Thyroid gland (tissue), 4 donors: Measurements from ENCODE around the gene TRIM24. TPM values are rescaled to one million over a fixed set of nuclear protein-coding genes. Genes with fewer than 3 reads are reported as not detected.

ENCODE experiments used
- DNase-seq, 2 donors: peaks; one replicate each; pipeline ENCODE4 v3.0.0-alpha.2; 2019
- H3K27ac ChIP-seq, 3 donors: fragments of 200-600 bp; sonication (generic); 1 replicate in 2 of 3; 2 replicates in 1 of 3; pipeline ENCODE4 v1.5.1; 2016 to 2019; ENCODE audit warnings: mild to moderate bottlenecking in 1 of 3, moderate library complexity in 1 of 3
- H3K27me3 ChIP-seq: fragments of 200-600 bp; sonication (generic); one replicate; pipeline ENCODE4 v1.5.1; 2019
- H3K36me3 ChIP-seq, 2 donors: fragments of 200-600 bp; sonication (generic); one replicate each; pipeline ENCODE4 v1.5.1; 2016 to 2019
- H3K4me1 ChIP-seq, 2 donors: fragments of 200-600 bp; sonication (generic); one replicate each; pipeline ENCODE4 v1.5.1; 2017 to 2019
- H3K4me3 ChIP-seq, 3 donors: fragments of 200-600 bp; sonication (generic); replicated peaks in 1 of 3; 1 replicate in 2 of 3; 2 replicates in 1 of 3; pipeline ENCODE4 v1.5.1; 2016; ENCODE audit warnings: mild to moderate bottlenecking in 1 of 3
- H3K9me3 ChIP-seq: fragments of 200-600 bp; sonication (generic); one replicate; pipeline ENCODE4 v1.5.1; 2017
- CTCF ChIP-seq, 6 experiments: fragments of 200-600 bp in 3 of 6; fragments of 450-650 bp in 3 of 6; sonication (generic) in 3 of 6; IDR thresholded peaks; one replicate each; pipeline ENCODE4 v1.5.1; 2016 to 2019; ENCODE audit warnings: antibody characterized with exemption in 6 of 6, mild to moderate bottlenecking in 2 of 6, inconsistent platforms in 1 of 6, moderate library complexity in 1 of 6
- POLR2A ChIP-seq, 2 donors: fragments of 450-650 bp; IDR thresholded peaks; one replicate each; pipeline ENCODE4 v1.6.1; 2017; ENCODE audit warnings: antibody characterized with exemption in 2 of 2, mild to moderate bottlenecking in 2 of 2, moderate library complexity in 1 of 2
- WGBS, 2 donors: methylation state at CpG; one replicate each; pipeline ENCODE4 v1.1.5; 2017; 5-methylcytosine and 5-hydroxymethylcytosine counted together
- intact Hi-C: fragments of 100-400 bp; cut with DNase I; formaldehyde crosslinking; loops from one replicate; pipeline ENCODE4 v1.15.1; 2023
- total RNA-seq, 4 donors: library from RNA; depleted of rRNA; stranded (reverse); fragments of >200 nt; gene quantifications; one replicate each; pipeline ENCODE4 v1.2.3, GENCODE V29; 2016

The TRIM24 gene
- total RNA-seq, 4 donors from 2014 or later, result 21.8 to 27.0 (median 24.7) TPM

DNA sequence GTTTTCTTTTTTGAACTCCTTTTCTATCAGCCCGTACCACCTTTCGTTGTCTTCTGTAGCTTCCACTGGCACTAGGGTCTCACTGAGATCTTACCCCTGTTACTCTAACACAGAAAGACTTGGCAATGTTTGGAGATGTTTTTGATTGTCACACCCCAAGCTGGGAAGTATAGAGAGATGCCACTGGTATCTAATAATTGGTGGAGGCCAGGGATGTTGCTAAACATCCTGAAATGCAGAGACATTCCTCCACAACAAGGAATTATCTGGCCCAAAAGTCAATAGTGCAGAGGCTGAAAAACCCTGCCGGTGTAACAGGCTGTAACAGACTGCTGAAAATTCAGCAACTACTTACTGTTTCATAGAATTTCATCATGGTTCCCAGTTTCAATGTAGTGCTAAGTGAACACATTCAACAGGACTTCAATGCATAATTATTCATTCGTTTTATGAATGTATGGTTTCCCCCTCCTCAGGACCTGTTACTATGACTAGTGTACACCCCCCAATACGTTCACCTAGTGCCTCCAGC, 115.9 kb downstream of the TRIM24 start:
- TF ChIP-seq POLR2A (IDR thresholded peaks at IDR 0.05), result no peak
- TF ChIP-seq CTCF (IDR thresholded peaks at IDR 0.05), result no peak
- Histone ChIP-seq H3K4me3 (no peak overlapping the region), H3K9me3 (no peaks in the 10 kb centered on the region), H3K36me3 (peaks cover 1 to 22% of the 10 kb centered on the region in 2 donors), H3K4me1 (no peaks in the 10 kb centered on the region), H3K27ac (no peak overlapping the region), H3K27me3 (no peaks in the 10 kb centered on the region)
- no peak for DNase-seq
- intact Hi-C loops, result no loop called here
- 98% methylated on average over 5 of the region's 5 CpGs for WGBS, 2 donors

- no peaks in the 10 kb centered on the region for H3K27me3 ChIP-seq
- no peak overlapping the region for H3K27ac ChIP-seq
- intact Hi-C loops, result no loop called here
- peaks cover 4 to 19% of the 10 kb centered on the region in 2 donors for H3K36me3 ChIP-seq
- WGBS, 2 donors, result 85 to 93% methylated on average over 1 of the region's 1 CpG
- no peaks in the 10 kb centered on the region for H3K9me3 ChIP-seq
- no peak overlapping the region for H3K4me3 ChIP-seq
- DNase-seq, result no peak
- no peaks in the 10 kb centered on the region for H3K4me1 ChIP-seq
- TF ChIP-seq CTCF (IDR thresholded peaks at IDR 0.05), result no peak
- no peak for TF ChIP-seq POLR2A (IDR thresholded peaks at IDR 0.05)
These were observed 119.1 kb downstream of the TRIM24 start for GRCh38 chr7:138579136-138579535.

DNA sequence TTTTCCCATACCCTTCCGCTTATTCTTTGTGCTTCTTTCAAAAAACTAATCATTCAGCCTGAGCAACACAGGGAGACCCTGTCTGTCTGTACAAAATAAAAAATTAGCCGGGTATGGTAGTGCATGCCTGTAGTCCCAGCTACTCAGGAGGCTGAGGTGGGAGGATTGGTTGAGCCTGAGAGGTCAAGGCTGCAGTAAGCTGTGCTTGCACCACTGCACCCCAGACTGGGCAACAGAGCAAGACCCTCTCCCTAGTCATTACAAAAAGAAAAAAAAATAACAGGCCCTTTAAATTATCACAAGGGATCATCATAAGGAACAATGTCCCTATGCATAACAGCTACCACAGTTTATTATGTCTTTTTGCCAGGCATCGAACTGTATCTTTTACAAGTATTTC, 119.6 kb downstream of the TRIM24 start:
- Histone ChIP-seq H3K9me3 (no peaks in the 10 kb centered on the region), H3K27ac (no peak overlapping the region), H3K36me3 (peaks cover 4 to 19% of the 10 kb centered on the region in 2 donors), H3K4me3 (no peak overlapping the region), H3K4me1 (no peaks in the 10 kb centered on the region), H3K27me3 (no peaks in the 10 kb centered on the region)
- TF ChIP-seq POLR2A (IDR thresholded peaks at IDR 0.05) (no peak), CTCF (IDR thresholded peaks at IDR 0.05) (no peak)
- WGBS, 2 donors, result 97 to 98% methylated on average over 3 of the region's 3 CpGs
- intact Hi-C loops, result no loop called here
- DNase-seq, result no peak

GRCh38 chr7:138581065-138581464, 121.0 kb downstream of the TRIM24 start:
- no peaks in the 10 kb centered on the region for H3K27me3 ChIP-seq
- intact Hi-C loops, result no loop called here
- H3K36me3 ChIP-seq, result peaks cover 9 to 19% of the 10 kb centered on the region in 2 donors
- H3K27ac ChIP-seq, result no peak overlapping the region
- WGBS, 2 donors, result 94 to 97% methylated on average over 4 of the region's 4 CpGs
- no peaks in the 10 kb centered on the region for H3K9me3 ChIP-seq
- no peak for DNase-seq
- H3K4me3 ChIP-seq, result no peak overlapping the region
- H3K4me1 ChIP-seq, result no peaks in the 10 kb centered on the region
- TF ChIP-seq POLR2A (IDR thresholded peaks at IDR 0.05) (no peak), CTCF (IDR thresholded peaks at IDR 0.05) (no peak)

- Histone ChIP-seq H3K9me3 (no peaks in the 10 kb centered on the region), H3K27ac (no peak overlapping the region), H3K27me3 (no peaks in the 10 kb centered on the region), H3K36me3 (peaks cover 9 to 10% of the 10 kb centered on the region in 2 donors), H3K4me3 (no peak overlapping the region), H3K4me1 (no peaks in the 10 kb centered on the region)
- TF ChIP-seq CTCF (IDR thresholded peaks at IDR 0.05) (no peak), POLR2A (IDR thresholded peaks at IDR 0.05) (no peak)
- intact Hi-C loops, result no loop called here
- DNase-seq, result no peak
These were observed 124.2 kb downstream of the TRIM24 start for GRCh38 chr7:138584283-138584682.
